NCI-H2196 (cell line): ENCODE data around the gene CPT1C.

Source experiments
- DNase-seq: peaks from one replicate; lab custom pipeline; 2025; ENCODE audit not compliant: unreplicated experiment; lab: John Stamatoyannopoulos, UW

The CPT1C gene

GRCh38 chr19:49660338-49660961 is 30.5 kb upstream of the CPT1C start:
- no peak for DNase-seq

- DNase-seq, result no peak
These were observed 28.9 kb upstream of the CPT1C start for GRCh38 chr19:49662011-49662410.

- DNase-seq, result no peak
These were observed 27.7 kb upstream of the CPT1C start for GRCh38 chr19:49663224-49663623.

GRCh38 chr19:49664171-49665035 is 26.5 kb upstream of the CPT1C start:
- peak; percentile 91 for DNase-seq

- no peak for DNase-seq
These were observed 25.9 kb upstream of the CPT1C start for GRCh38 chr19:49665036-49665350.

GRCh38 chr19:49665351-49666119 is 25.4 kb upstream of the CPT1C start, which contains the start of the genes BCL2L12 and IRF3:
Gene BCL2L12 (plus strand): TSS chr19:49665933. CDS start chr19:49666693, 760 bp downstream.
Gene IRF3 (minus strand): TSS chr19:49665857. CDS start chr19:49664838, 1,019 bp downstream.
- peak; percentile 96 for DNase-seq

GRCh38 chr19:49666120-49666444 is 24.8 kb upstream of the CPT1C start:
- DNase-seq, result no peak

- DNase-seq, result no peak
These were observed 23.4 kb upstream of the CPT1C start for GRCh38 chr19:49667473-49667872.

- no peak for DNase-seq
These were observed 21.4 kb upstream of the CPT1C start for GRCh38 chr19:49669516-49669915.

GRCh38 chr19:49672131-49672919 is 18.6 kb upstream of the CPT1C start:
- peak; percentile 78 for DNase-seq

GRCh38 chr19:49676136-49676783 is 14.7 kb upstream of the CPT1C start:
- peak; percentile 87 for DNase-seq

GRCh38 chr19:49676784-49677230 is 14.1 kb upstream of the CPT1C start:
- DNase-seq, result peak; percentile 99

- peak; percentile 37 for DNase-seq
These were observed 13.6 kb upstream of the CPT1C start, which contains the start of gene PRMT1 for GRCh38 chr19:49677231-49677900. Gene PRMT1 (plus strand): TSS chr19:49677271. CDS start chr19:49677281, 10 bp downstream.

GRCh38 chr19:49677901-49678674 is 12.8 kb upstream of the CPT1C start:
- DNase-seq, result peak; percentile 59

- DNase-seq, result peak; percentile 57
These were observed 11.7 kb upstream of the CPT1C start for GRCh38 chr19:49678985-49679770.

- no peak for DNase-seq
These were observed 11.0 kb upstream of the CPT1C start for GRCh38 chr19:49679771-49680413.
